Suprapubic skin (tissue), 4 donors: ENCODE results near the gene P2RY12.

ENCODE experiments used
- CTCF ChIP-seq, 2 donors: fragments of 200-600 bp in 1 of 2; fragments of 450-650 bp in 1 of 2; sonication (generic) in 1 of 2; IDR thresholded peaks; one replicate each; pipeline ENCODE4 v1.5.1; 2016 to 2019; ENCODE audit warnings: antibody characterized with exemption in 2 of 2, mild to moderate bottlenecking in 1 of 2, moderate library complexity in 1 of 2
- EP300 ChIP-seq: sonication (generic); formaldehyde crosslinking; IDR thresholded peaks from one replicate; pipeline ENCODE4 v1.6.1; 2017; ENCODE audit warnings: antibody characterized with exemption
- POLR2A ChIP-seq, 2 donors: fragments of 450-650 bp; IDR thresholded peaks; one replicate each; pipeline ENCODE4 v1.6.1; 2017; ENCODE audit warnings: antibody characterized with exemption in 2 of 2, mild to moderate bottlenecking in 2 of 2, moderate library complexity in 2 of 2
- POLR2AphosphoS5 ChIP-seq, 3 donors: sonication (generic); formaldehyde crosslinking; IDR thresholded peaks; one replicate each; pipeline ENCODE4 v1.6.1; 2017; ENCODE audit warnings: antibody characterized with exemption in 3 of 3

- no peak for TF ChIP-seq CTCF (IDR thresholded peaks at IDR 0.05)
- TF ChIP-seq POLR2AphosphoS5 (IDR thresholded peaks at IDR 0.05): no peak
- TF ChIP-seq POLR2A (IDR thresholded peaks at IDR 0.05): no peak
- no peak for TF ChIP-seq EP300
Measured at GRCh38 chr3:151345859-151346258, 38.7 kb downstream of the P2RY12 start.
